ENCODE results near the gene CCDC192.

The CCDC192 gene

GRCh38 chr5:127950707-127951391, 247.7 kb downstream of the CCDC192 start:
- Histone ChIP-seq H3K27ac (no peak overlapping the region), H3K4me3 (ENCODE audit: low read depth, low read length) (no peak overlapping the region), H3K36me3 (replicated peaks) (no peaks in the 10 kb centered on the region), H3K27me3 (replicated peaks) (no peaks in the 10 kb centered on the region)
- peak; percentile 32 for DNase-seq
- TF ChIP-seq CTCF (IDR thresholded peaks at IDR 0.05; ENCODE audit: low read depth, low read length, missing control alignments) = no peak
- in situ Hi-C loops (cut with HindIII; ENCODE audit: low pct_ligation_motif_present, low sequenced_read_pairs) = no loop called here

- no peaks in the 10 kb centered on the region for H3K36me3 ChIP-seq (replicated peaks)
- DNase-seq = no peak
- in situ Hi-C loops (cut with HindIII; ENCODE audit: low pct_ligation_motif_present, low sequenced_read_pairs) = no loop called here
- no peak overlapping the region for H3K4me3 ChIP-seq (ENCODE audit: low read depth, low read length)
- H3K27me3 ChIP-seq (replicated peaks) = no peaks in the 10 kb centered on the region
- no peak overlapping the region for H3K27ac ChIP-seq
- no peak for TF ChIP-seq CTCF (IDR thresholded peaks at IDR 0.05; ENCODE audit: low read depth, low read length, missing control alignments)
Measured at GRCh38 chr5:127951791-127952190, 248.6 kb downstream of the CCDC192 start.

- Histone ChIP-seq H3K27me3 (replicated peaks) (no peaks in the 10 kb centered on the region), H3K36me3 (replicated peaks) (no peaks in the 10 kb centered on the region), H3K27ac (no peak overlapping the region), H3K4me3 (ENCODE audit: low read depth, low read length) (no peak overlapping the region)
- in situ Hi-C loops (cut with HindIII; ENCODE audit: low pct_ligation_motif_present, low sequenced_read_pairs) = no loop called here
- DNase-seq = peak; percentile 34
- peak; percentile 29 for TF ChIP-seq CTCF (IDR thresholded peaks at IDR 0.05; ENCODE audit: low read depth, low read length, missing control alignments)
Measured at GRCh38 chr5:127957183-127957582, 254.0 kb downstream of the CCDC192 start.

- DNase-seq = no peak
- in situ Hi-C loops (cut with HindIII; ENCODE audit: low pct_ligation_motif_present, low sequenced_read_pairs) = no loop called here
Measured at GRCh38 chr5:127957701-127958239, 254.6 kb downstream of the CCDC192 start.

GRCh38 chr5:127958421-127959011, 255.3 kb downstream of the CCDC192 start:
- in situ Hi-C loops (cut with HindIII; ENCODE audit: low pct_ligation_motif_present, low sequenced_read_pairs) = no loop called here
- no peaks in the 10 kb centered on the region for H3K36me3 ChIP-seq (replicated peaks)
- no peak overlapping the region for H3K27ac ChIP-seq
- TF ChIP-seq CTCF (IDR thresholded peaks at IDR 0.05; ENCODE audit: low read depth, low read length, missing control alignments) = no peak
- DNase-seq = no peak
- H3K4me3 ChIP-seq (ENCODE audit: low read depth, low read length) = no peak overlapping the region
- no peaks in the 10 kb centered on the region for H3K27me3 ChIP-seq (replicated peaks)

More at GRCh38 chr5:127957701-127958239, 254.6 kb downstream of the CCDC192 start:
- Histone ChIP-seq H3K36me3 (replicated peaks) (no peaks in the 10 kb centered on the region), H3K27ac (no peak overlapping the region), H3K4me3 (ENCODE audit: low read depth, low read length) (no peak overlapping the region), H3K27me3 (replicated peaks) (no peaks in the 10 kb centered on the region)
- no peak for TF ChIP-seq CTCF (IDR thresholded peaks at IDR 0.05; ENCODE audit: low read depth, low read length, missing control alignments)
